GM08714 (cell line): ENCODE data around the gene RIOX2.

Source experiments
- H3K4me3 ChIP-seq: fragments of 200-500 bp; sonication (Bioruptor generic); 2 replicates; pipeline ENCODE4 v1.5.1; 2014; ENCODE audit warnings: mild to moderate bottlenecking, low read length, inconsistent platforms
- ZNF274 ChIP-seq: IDR thresholded peaks from 2 replicates; pipeline ENCODE4 v1.6.1; 2012; ENCODE audit warnings: mild to moderate bottlenecking, low read depth, low read length

RIOX2 gene

GRCh38 chr3:97972976-97973375 is 745 bp upstream of the RIOX2 start:
- peak overlapping the region; percentile 81; the same call in 1 of the 2 replicates for H3K4me3 ChIP-seq

GRCh38 chr3:97970956-97971620 is 1.1 kb downstream of the RIOX2 start:
- TF ChIP-seq ZNF274: no peak
- peak overlapping the region; percentile 81 for H3K4me3 ChIP-seq

More at GRCh38 chr3:97972976-97973375, 745 bp upstream of the RIOX2 start:
- TF ChIP-seq ZNF274: no peak

DNA sequence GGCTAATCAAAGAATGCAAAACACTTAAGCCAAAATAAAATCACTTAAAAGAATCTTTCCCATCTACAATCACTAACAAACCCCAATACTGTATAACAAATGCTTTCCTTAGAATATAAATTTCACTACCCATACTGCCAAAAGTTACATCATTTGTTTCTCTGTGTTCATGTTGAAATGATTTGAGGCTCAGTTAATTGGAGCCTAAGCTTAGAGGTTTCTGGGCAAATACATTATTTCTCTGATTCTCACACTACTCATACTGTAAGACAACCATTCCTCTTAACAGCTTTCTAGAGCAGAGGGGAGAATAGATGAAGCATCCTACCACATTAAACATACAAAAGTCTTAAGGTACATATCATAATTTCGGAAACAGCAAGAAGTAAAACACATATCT is 2.1 kb downstream of the RIOX2 start:
- TF ChIP-seq ZNF274: no peak
- H3K4me3 ChIP-seq: no peak overlapping the region

- TF ChIP-seq ZNF274: no peak
- no peak overlapping the region for H3K4me3 ChIP-seq
These were observed 2.7 kb downstream of the RIOX2 start for GRCh38 chr3:97969541-97969940.

- no peak overlapping the region for H3K4me3 ChIP-seq
- TF ChIP-seq ZNF274: no peak
These were observed 3.9 kb downstream of the RIOX2 start for GRCh38 chr3:97968376-97968775.

DNA sequence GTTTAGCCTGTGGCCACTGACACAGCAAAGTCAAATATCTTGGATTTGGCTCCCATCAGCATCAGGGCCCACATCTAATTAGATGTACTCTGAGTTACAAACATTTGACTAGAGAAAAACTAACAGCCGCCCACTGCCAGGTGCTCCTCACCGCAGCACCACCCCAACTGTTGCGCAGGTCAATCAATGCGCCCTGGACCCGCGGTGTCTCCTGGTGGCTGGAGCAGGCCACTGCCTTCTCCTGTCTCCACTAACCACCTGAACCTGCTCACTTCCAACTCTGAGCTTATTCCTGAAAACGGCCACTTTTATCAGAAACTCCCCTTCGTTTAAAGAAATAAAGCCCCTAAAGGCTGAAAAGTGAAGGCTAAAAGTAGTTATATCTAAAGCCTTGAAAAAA is 4.3 kb downstream of the RIOX2 start:
- H3K4me3 ChIP-seq: no peak overlapping the region
- TF ChIP-seq ZNF274: no peak

- no peak overlapping the region for H3K4me3 ChIP-seq
- TF ChIP-seq ZNF274: no peak
These were observed 11.1 kb downstream of the RIOX2 start for GRCh38 chr3:97960993-97961766.

DNA sequence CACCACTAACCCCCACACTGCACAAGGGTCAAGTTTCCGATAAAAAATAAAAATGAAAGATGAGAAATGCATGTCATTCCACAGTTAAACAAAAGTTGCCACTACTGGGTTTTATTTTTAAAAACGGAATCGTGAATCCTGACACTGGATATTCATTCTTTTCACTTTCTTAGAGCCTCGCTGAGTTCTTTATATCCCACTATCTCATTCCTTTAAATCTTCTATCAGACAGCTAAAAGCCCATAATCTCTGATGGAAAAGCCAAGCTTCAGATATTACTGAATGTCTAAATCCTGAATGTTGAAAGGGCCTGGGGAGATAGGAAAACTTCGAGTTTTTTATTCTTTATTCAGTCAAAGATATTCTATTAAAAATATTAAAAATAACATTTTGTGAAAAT is 11.7 kb downstream of the RIOX2 start:
- no peak overlapping the region for H3K4me3 ChIP-seq
- TF ChIP-seq ZNF274: no peak

DNA sequence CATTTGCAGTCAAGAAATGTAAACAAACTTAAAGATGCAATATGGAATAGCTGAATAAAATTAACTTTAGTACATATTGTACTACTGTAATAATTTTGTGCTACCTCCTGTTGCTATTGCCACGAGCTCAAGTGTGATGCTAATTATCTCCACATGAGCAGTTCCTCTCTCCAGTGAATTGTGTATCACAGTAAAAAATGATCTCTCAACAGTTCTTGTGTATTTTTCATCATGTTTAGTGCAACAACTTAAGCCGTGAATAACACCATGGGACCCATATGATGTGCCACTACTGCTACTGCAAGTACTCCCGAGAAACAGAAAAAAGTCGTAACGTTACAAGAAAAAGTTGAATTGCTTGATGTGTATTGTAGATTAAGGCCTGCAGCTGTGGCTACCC is 12.4 kb downstream of the RIOX2 start:
- no peak overlapping the region for H3K4me3 ChIP-seq
- TF ChIP-seq ZNF274: no peak

GRCh38 chr3:97958796-97959195 is 13.4 kb downstream of the RIOX2 start:
- H3K4me3 ChIP-seq: no peak overlapping the region
- no peak for TF ChIP-seq ZNF274

GRCh38 chr3:97958396-97958795 is 13.8 kb downstream of the RIOX2 start:
- no peak overlapping the region for H3K4me3 ChIP-seq
- TF ChIP-seq ZNF274: no peak

DNA sequence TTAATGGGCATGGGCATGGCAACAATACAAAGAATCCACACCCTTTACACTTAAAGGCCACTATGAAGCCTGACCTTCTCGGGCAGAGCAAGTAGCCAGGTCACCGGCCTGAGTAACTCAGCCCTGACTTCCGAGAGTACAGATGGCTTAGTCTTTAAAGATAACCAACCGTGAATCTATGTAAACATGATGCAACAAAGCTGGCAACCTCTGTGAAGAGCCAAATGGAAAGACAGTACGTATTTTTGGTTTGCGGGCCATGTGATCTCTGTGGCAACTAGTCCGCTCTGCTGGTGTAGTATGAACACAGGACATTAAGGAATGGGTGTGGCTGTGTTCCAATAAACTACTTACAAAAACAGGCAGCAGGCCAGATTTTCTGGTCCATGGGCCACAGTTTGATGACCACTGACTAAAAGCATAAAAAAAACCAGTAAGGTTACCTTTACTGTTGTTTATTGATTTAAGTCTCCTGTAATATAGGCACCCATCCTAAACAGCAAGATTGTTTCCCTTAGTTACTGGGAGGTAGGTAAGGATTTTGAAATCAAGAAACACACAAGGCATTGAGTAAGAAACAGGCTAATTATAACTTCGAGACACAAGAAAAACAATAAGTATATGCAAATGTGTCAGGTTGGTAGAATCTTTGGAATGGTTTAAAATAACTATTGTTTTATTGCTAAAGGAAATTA is 14.5 kb downstream of the RIOX2 start:
- TF ChIP-seq ZNF274: no peak
- H3K4me3 ChIP-seq: no peak overlapping the region

GRCh38 chr3:97956051-97956450 is 16.2 kb downstream of the RIOX2 start:
- TF ChIP-seq ZNF274: no peak
- H3K4me3 ChIP-seq: no peak overlapping the region

GRCh38 chr3:97954228-97954827 is 17.9 kb downstream of the RIOX2 start:
- no peak for TF ChIP-seq ZNF274
- H3K4me3 ChIP-seq: no peak overlapping the region
